Right lobe of liver (tissue), 6 donors: ENCODE data around the gene LYSMD3. TPM values are rescaled to one million over a fixed set of nuclear protein-coding genes. Genes with fewer than 3 reads are reported as not detected.

Experiments used
- ATAC-seq, 4 donors: fragments of 200-7000 bp; cut with Tn5 transposase; one replicate each; pipeline ENCODE4 v1.9.1; 2020; ENCODE audit warnings: mild to moderate bottlenecking in 4 of 4, moderate library complexity in 4 of 4
- DNase-seq, 3 donors: peaks; one replicate each; pipeline ENCODE4 v3.0.0-alpha.2; 2020
- H3K27ac ChIP-seq, 3 donors: fragments of 200-600 bp; one replicate each; pipeline ENCODE4 v1.8.0; 2022
- H3K27me3 ChIP-seq, 2 donors: fragments of 200-600 bp; one replicate each; pipeline ENCODE4 v1.8.0; 2022
- H3K36me3 ChIP-seq, 4 donors: fragments of 200-600 bp; sonication (generic) in 1 of 4; one replicate each; pipeline versions ENCODE4 v1.5.1 to v1.8.0; 2017 to 2022; ENCODE audit warnings: control low read depth in 1 of 4
- H3K4me1 ChIP-seq, 4 donors: fragments of 200-600 bp; sonication (generic) in 1 of 4; one replicate each; pipeline versions ENCODE4 v1.5.1 to v1.8.0; 2017 to 2022; ENCODE audit warnings: control low read depth in 1 of 4
- H3K4me3 ChIP-seq, 3 donors: fragments of 200-600 bp; one replicate each; pipeline ENCODE4 v1.8.0; 2022
- H3K9me3 ChIP-seq, 4 donors: fragments of 200-600 bp; sonication (generic) in 1 of 4; one replicate each; pipeline versions ENCODE4 v1.5.1 to v1.8.0; 2017 to 2022; ENCODE audit warnings: control low read depth in 1 of 4
- CTCF ChIP-seq, 4 donors: fragments of 200-600 bp in 3 of 4; fragments of 450-650 bp in 1 of 4; IDR thresholded peaks; one replicate each; pipeline versions ENCODE4 v1.5.1 to v1.8.0; 2016 to 2022; ENCODE audit warnings: antibody characterized with exemption in 4 of 4, mild to moderate bottlenecking in 2 of 4
- POLR2A ChIP-seq: fragments of 450-650 bp; IDR thresholded peaks from one replicate; pipeline ENCODE4 v1.6.1; 2017; ENCODE audit warnings: antibody characterized with exemption, mild to moderate bottlenecking
- WGBS: methylation state at CpG from one replicate; pipeline ENCODE4 v1.1.6; 2018; ENCODE audit warnings: low coverage, low lambda C conversion rate; ENCODE audit not compliant: insufficient coverage; ENCODE audit errors: missing lambda C conversion rate; 5-methylcytosine and 5-hydroxymethylcytosine counted together
- intact Hi-C, 2 donors: fragments of 100-400 bp; cut with DNase I; formaldehyde crosslinking; loops; one replicate each; pipeline versions ENCODE4 v1.11.2 to v1.14.1; 2022
- total RNA-seq, 6 experiments: library from RNA; depleted of rRNA in 2 of 6; stranded (reverse); fragments of >200 nt in 2 of 6; fragmentation: NEBNext Ultra II Directional in 3 of 6; extraction: Animal tissue kit (Norgen Biotek cat#: 25700) in 3 of 6; gene quantifications; one replicate each; pipeline versions ENCODE4 v1.1.0 to v1.2.4, GENCODE V29; 2016 to 2023
- donor health status: DM: no; HTN: yes; CAD: no.
- donor health status: DM: no; HTN: no; CAD: no.
- donor health status: DM: no; HTN: no; CAD: no.
- donor health status: DM: no; HTN: yes; CAD: no.
- donor health status: DM: no; HTN: yes; CAD: no.

The LYSMD3 gene
- total RNA-seq, 6 experiments from 2014 or later, result 11.4 to 16.6 (median 13.3) TPM

GRCh38 chr5:90510438-90510837 lies 18.9 kb downstream of the LYSMD3 start:
- DNase-seq (no peak), ATAC-seq (peak in 1 of 4 donors; percentile 44)
- Histone ChIP-seq H3K27ac (no peak overlapping the region), H3K4me3 (no peak overlapping the region), H3K4me1 (no peaks in the 10 kb centered on the region), H3K27me3 (no peaks in the 10 kb centered on the region), H3K36me3 (no peaks in the 10 kb centered on the region), H3K9me3 (no peaks in the 10 kb centered on the region)
- TF ChIP-seq CTCF (IDR thresholded peaks at IDR 0.05) (no peak), POLR2A (no peak)
- WGBS, result 50% methylated on average over 1 of the region's 1 CpG
- intact Hi-C loops, result no loop called here

- intact Hi-C loops, result no loop called here
- Histone ChIP-seq H3K4me1 (no peaks in the 10 kb centered on the region), H3K4me3 (no peak overlapping the region), H3K27ac (no peak overlapping the region), H3K27me3 (no peaks in the 10 kb centered on the region), H3K9me3 (no peaks in the 10 kb centered on the region), H3K36me3 (no peaks in the 10 kb centered on the region)
- ATAC-seq (no peak), DNase-seq (no peak)
- TF ChIP-seq POLR2A, result no peak
- no peak for TF ChIP-seq CTCF (IDR thresholded peaks at IDR 0.05)
Measured at GRCh38 chr5:90506221-90506620, 23.2 kb downstream of the LYSMD3 start.

- Histone ChIP-seq H3K4me1 (no peaks in the 10 kb centered on the region), H3K27me3 (no peaks in the 10 kb centered on the region), H3K9me3 (no peaks in the 10 kb centered on the region), H3K36me3 (no peaks in the 10 kb centered on the region), H3K27ac (no peak overlapping the region), H3K4me3 (no peak overlapping the region)
- ATAC-seq, result no peak
- TF ChIP-seq POLR2A (no peak), CTCF (IDR thresholded peaks at IDR 0.05) (no peak)
- WGBS, result 80% methylated on average over 2 of the region's 2 CpGs
- intact Hi-C loops, result no loop called here
- DNase-seq, result no peak
Measured at GRCh38 chr5:90504743-90505142, 24.6 kb downstream of the LYSMD3 start.

- Histone ChIP-seq H3K27me3 (no peaks in the 10 kb centered on the region), H3K27ac (no peak overlapping the region), H3K36me3 (no peaks in the 10 kb centered on the region), H3K4me3 (no peak overlapping the region), H3K9me3 (no peaks in the 10 kb centered on the region), H3K4me1 (no peaks in the 10 kb centered on the region)
- ATAC-seq (no peak), DNase-seq (no peak)
- intact Hi-C loops, result no loop called here
- TF ChIP-seq CTCF (IDR thresholded peaks at IDR 0.05) (no peak), POLR2A (no peak)
- WGBS, result 58% methylated on average over 1 of the region's 1 CpG
Measured at GRCh38 chr5:90503596-90503995, 25.8 kb downstream of the LYSMD3 start.

- Histone ChIP-seq H3K27me3 (no peaks in the 10 kb centered on the region), H3K4me3 (no peak overlapping the region), H3K4me1 (no peaks in the 10 kb centered on the region), H3K27ac (no peak overlapping the region), H3K9me3 (no peaks in the 10 kb centered on the region), H3K36me3 (no peaks in the 10 kb centered on the region)
- DNase-seq, result no peak
- WGBS, result no CpG with 5 or more reads among the region's 1 CpG
- intact Hi-C loops, result no loop called here
- TF ChIP-seq CTCF (IDR thresholded peaks at IDR 0.05), result no peak
- no peak for TF ChIP-seq POLR2A
- no peak for ATAC-seq
Measured at GRCh38 chr5:90495146-90495545, 34.2 kb downstream of the LYSMD3 start.
